ENCODE data around the gene RXRB.
A peak's percentile ranks its signal among the peaks of the same experiment; 100 is the strongest.

DNA sequence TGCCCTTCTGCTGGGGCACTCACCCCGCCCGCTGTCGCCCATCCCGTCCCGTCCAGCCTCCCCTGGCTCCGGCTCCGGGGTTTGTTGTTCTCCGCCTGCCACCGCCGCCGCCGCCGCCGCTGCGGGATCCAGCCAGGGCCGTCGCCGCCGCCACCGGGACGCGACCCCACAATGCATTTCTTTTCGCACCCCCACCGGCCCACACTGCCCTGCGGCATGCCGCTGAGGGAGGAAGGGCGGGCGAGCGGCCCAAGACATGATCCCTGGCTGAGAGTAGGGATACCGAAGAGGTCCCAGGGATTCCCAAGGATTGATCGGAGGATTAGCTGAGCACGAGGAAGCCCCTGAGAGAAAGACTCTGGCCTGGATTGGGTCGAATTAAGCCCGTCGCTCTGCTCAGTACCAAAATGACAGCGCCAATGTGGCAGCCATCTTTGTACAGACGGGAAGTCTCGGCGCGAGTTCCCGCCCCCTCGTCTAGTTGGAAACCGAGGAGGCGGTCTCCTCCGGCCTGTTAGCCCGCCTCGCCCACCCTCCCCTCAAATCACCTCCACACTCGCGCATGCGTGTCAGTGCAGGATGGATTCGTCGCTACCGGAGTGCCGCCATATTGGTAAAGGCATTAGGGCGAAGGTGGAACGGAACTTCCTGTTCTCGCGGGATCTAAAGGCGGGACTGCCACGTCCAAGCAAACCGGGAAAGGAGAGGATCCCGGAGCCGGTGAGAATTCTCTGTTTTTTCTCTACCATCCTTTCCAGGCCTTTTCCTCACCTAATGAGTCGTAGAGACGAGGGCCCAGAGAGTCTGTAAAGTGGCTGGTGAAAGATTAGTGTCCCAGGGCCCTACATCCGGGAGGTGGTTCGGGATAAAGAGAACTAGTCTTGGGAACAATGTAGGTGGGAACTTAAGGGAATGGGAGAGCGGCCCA is at the start of gene RXRB, which contains the start of gene SLC39A7:
- peak; percentile 94 for TF ChIP-seq YY1 (IDR thresholded peaks at IDR 0.05; ENCODE audit: insufficient read depth, insufficient read length)
- no peak for TF ChIP-seq ZNF274 (IDR thresholded peaks at IDR 0.05; ENCODE audit: low read depth, low read length)

All from NT2/D1 (cell line).